WTC11 (cell line): Measurements from ENCODE around the gene CCHCR1. TPM values are rescaled to one million over a fixed set of nuclear protein-coding genes. Genes with fewer than 3 reads are reported as not detected.

Experiments used
- ATAC-seq: fragments of 200-7000 bp; cut with Tn5 transposase; 2 replicates; pipeline ENCODE4 v1.10.0; 2021; ENCODE audit warnings: mild to moderate bottlenecking, moderate library complexity
- CTCF ChIA-PET: fragments of 300-600 bp; sonication (Branson Sonifier 250); formaldehyde crosslinking; loops from one replicate; lab custom pipeline; 2021; ENCODE audit warnings: antibody characterized with exemption; lab: Charles Lee
- POLR2A ChIA-PET: fragments of 350-600 bp; sonication (Branson Sonifier 250); formaldehyde crosslinking; loops from one replicate; lab custom pipeline; 2021; ENCODE audit warnings: antibody characterized with exemption; lab: Charles Lee
- DNase-seq: peaks from one replicate; pipeline ENCODE4 v3.0.0; 2021; ENCODE audit warnings: low spot score
- H3K27ac Mint-ChIP-seq: 2 replicates; pipeline ENCODE4 v1.8.0; 2021; ENCODE audit warnings: mixed read lengths
- H3K27me3 Mint-ChIP-seq: 2 replicates; pipeline ENCODE4 v1.8.0; 2021; ENCODE audit warnings: low read depth, mild to moderate bottlenecking, moderate library complexity, mixed read lengths
- H3K36me3 Mint-ChIP-seq: 2 replicates; pipeline ENCODE4 v1.8.0; 2021; ENCODE audit warnings: mixed read lengths
- H3K4me1 Mint-ChIP-seq: 2 replicates; pipeline ENCODE4 v1.8.0; 2022; ENCODE audit warnings: mixed read lengths
- H3K4me3 Mint-ChIP-seq: 2 replicates; pipeline ENCODE4 v1.8.0; 2021; ENCODE audit warnings: mild to moderate bottlenecking, moderate library complexity, mixed read lengths
- H3K9me3 Mint-ChIP-seq: 2 replicates; pipeline ENCODE4 v1.8.0; 2021; ENCODE audit warnings: mixed read lengths
- AFF4 ChIP-seq: sonication (generic); formaldehyde crosslinking; IDR thresholded peaks from 2 replicates; pipeline ENCODE4 v1.8.1; 2023; ENCODE audit warnings: mild to moderate bottlenecking, missing genetic modification reagents, borderline replicate concordance
- CTCF ChIP-seq: fragments of 200-600 bp; IDR thresholded peaks from 2 replicates; pipeline ENCODE4 v1.8.0; 2022; ENCODE audit warnings: antibody characterized with exemption
- ETV6 ChIP-seq: sonication (generic); formaldehyde crosslinking; IDR thresholded peaks from 2 replicates; pipeline ENCODE4 v1.8.1; 2022; ENCODE audit warnings: mild to moderate bottlenecking, missing genetic modification reagents
- FOXJ3 ChIP-seq: sonication (generic); formaldehyde crosslinking; IDR thresholded peaks from 2 replicates; pipeline ENCODE4 v1.9.0; 2021; ENCODE audit warnings: missing genetic modification reagents, mild to moderate bottlenecking, borderline replicate concordance
- GABPB1 ChIP-seq: sonication (generic); formaldehyde crosslinking; IDR thresholded peaks from 2 replicates; pipeline ENCODE4 v1.8.1; 2023; ENCODE audit warnings: mild to moderate bottlenecking, missing genetic modification reagents
- IRF2 ChIP-seq: sonication (generic); formaldehyde crosslinking; IDR thresholded peaks from 2 replicates; pipeline ENCODE4 v1.8.0; 2022; ENCODE audit warnings: low read depth, missing genetic modification reagents, borderline replicate concordance
- JAZF1 ChIP-seq: fragments of 250-450 bp; sonication (Bioruptor Pico); IDR thresholded peaks from 2 replicates; pipeline ENCODE4 v1.9.0; 2021; ENCODE audit warnings: moderate library complexity, mild to moderate bottlenecking, inconsistent platforms
- JUN ChIP-seq: sonication (generic); formaldehyde crosslinking; IDR thresholded peaks from 2 replicates; pipeline ENCODE4 v1.8.0; 2023; ENCODE audit warnings: mild to moderate bottlenecking, missing genetic modification reagents
- MXD4 ChIP-seq: fragments of 250-450 bp; sonication (Bioruptor Pico); IDR thresholded peaks from 2 replicates; pipeline ENCODE4 v1.8.0; 2021; ENCODE audit warnings: mild to moderate bottlenecking, moderate library complexity, borderline replicate concordance
- MYBL2 ChIP-seq: sonication (generic); formaldehyde crosslinking; IDR thresholded peaks from 2 replicates; pipeline ENCODE4 v1.8.1; 2023; ENCODE audit warnings: mild to moderate bottlenecking, moderate library complexity, missing genetic modification reagents
- NR1H2 ChIP-seq: sonication (generic); formaldehyde crosslinking; IDR thresholded peaks from 2 replicates; pipeline ENCODE4 v1.9.0; 2021; ENCODE audit warnings: mild to moderate bottlenecking, moderate library complexity, missing genetic modification reagents
- PREB ChIP-seq: sonication (generic); formaldehyde crosslinking; IDR thresholded peaks from 2 replicates; pipeline ENCODE4 v1.8.1; 2022; ENCODE audit warnings: mild to moderate bottlenecking, missing genetic modification reagents, moderate library complexity, borderline replicate concordance
- SOX15 ChIP-seq: fragments of 250-450 bp; sonication (Bioruptor Pico); IDR thresholded peaks from 2 replicates; pipeline ENCODE4 v1.9.0; 2021; ENCODE audit warnings: mild to moderate bottlenecking
- STAT6 ChIP-seq: sonication (generic); formaldehyde crosslinking; conservative IDR thresholded peaks from 2 replicates; pipeline ENCODE4 v1.8.1; 2023; ENCODE audit warnings: mild to moderate bottlenecking, low read depth, missing genetic modification reagents, moderate library complexity
- TEAD4 ChIP-seq: sonication (generic); formaldehyde crosslinking; IDR thresholded peaks from 2 replicates; pipeline ENCODE4 v1.8.0; 2022; ENCODE audit warnings: mild to moderate bottlenecking, missing genetic modification reagents
- USF2 ChIP-seq: sonication (generic); formaldehyde crosslinking; IDR thresholded peaks from 2 replicates; pipeline ENCODE4 v1.8.1; 2023; ENCODE audit warnings: mild to moderate bottlenecking, missing genetic modification reagents, moderate library complexity
- ZNF121 ChIP-seq: sonication (generic); formaldehyde crosslinking; IDR thresholded peaks from 2 replicates; pipeline ENCODE4 v1.8.0; 2023; ENCODE audit warnings: missing genetic modification reagents
- ZNF671 ChIP-seq: fragments of 250-450 bp; sonication (Bioruptor Pico); IDR thresholded peaks from 2 replicates; pipeline ENCODE4 v1.8.0; 2021; ENCODE audit warnings: mild to moderate bottlenecking
- total RNA-seq: library from RNA; stranded (reverse); gene quantifications from 3 replicates; pipeline ENCODE4 v1.2.3, GENCODE V29; 2021

The CCHCR1 gene
- total RNA-seq, 1 experiment from 2014 or later, result 58.7 TPM

GRCh38 chr6:31128093-31128676 lies 29.4 kb downstream of the CCHCR1 start:
- Mint-ChIP-seq H3K36me3 (no peaks in the 10 kb centered on the region), H3K9me3 (peaks cover 4% of the 10 kb centered on the region; the same call in 1 of the 2 replicates), H3K4me3 (no peak overlapping the region), H3K27me3 (peaks cover 10% of the 10 kb centered on the region), H3K27ac (peak overlapping the region; percentile 2; the same call in 1 of the 2 replicates), H3K4me1 (peaks cover 42% of the 10 kb centered on the region)
- CTCF ChIA-PET, result interaction anchor here (1.2 to 6.8 kb wide), 11 partner anchors 9 to 239 kb away, joined by 4 to 90 read pairs (median 9); partner anchors contain the start of genes C6orf15 and PSORS1C1
- peak; percentile 88 for DNase-seq
- ATAC-seq, result peak; percentile 75
- TF ChIP-seq GABPB1 (CRISPR knock-in tag) (no peak), CTCF (peak; percentile 90)
- POLR2A ChIA-PET, result no interaction called here

- ATAC-seq, result 0 out of 2 replicates have a peak, but pooled peaks have one; percentile 12
- Mint-ChIP-seq H3K27me3 (peaks cover 10% of the 10 kb centered on the region), H3K36me3 (no peaks in the 10 kb centered on the region), H3K27ac (no peak overlapping the region), H3K9me3 (peaks cover 4% of the 10 kb centered on the region; the same call in 1 of the 2 replicates), H3K4me3 (no peak overlapping the region), H3K4me1 (peaks cover 38% of the 10 kb centered on the region)
- POLR2A ChIA-PET, result interaction anchor here (0.6 kb wide), 1 partner anchor 33 kb away, joined by 3 read pairs; no protein-coding TSS in a partner anchor
- TF ChIP-seq MYBL2 (CRISPR knock-in tag), result no peak
- TF ChIP-seq JAZF1 (CRISPR knock-in tag), result no peak
- no peak for TF ChIP-seq PREB
- TF ChIP-seq ETV6, result no peak
- TF ChIP-seq IRF2 (CRISPR knock-in tag), result no peak
- no peak for TF ChIP-seq JUN
- TF ChIP-seq, all 79 proteins: peak for 0
- CTCF ChIA-PET, result interaction anchor here (0.5 to 6.8 kb wide), 12 partner anchors 10 to 272 kb away, joined by 3 to 90 read pairs (median 5); partner anchors contain the start of genes C6orf15, PSORS1C1 and TCF19
- DNase-seq, result no peak
Measured at GRCh38 chr6:31126396-31127175, 31.0 kb downstream of the CCHCR1 start.

GRCh38 chr6:31125586-31126363 lies 31.8 kb downstream of the CCHCR1 start:
- Mint-ChIP-seq H3K9me3 (peaks cover 4% of the 10 kb centered on the region; the same call in 1 of the 2 replicates), H3K36me3 (no peaks in the 10 kb centered on the region), H3K27ac (no peak overlapping the region), H3K4me3 (no peak overlapping the region), H3K27me3 (peaks cover 10% of the 10 kb centered on the region), H3K4me1 (peaks cover 37% of the 10 kb centered on the region)
- ChIA-PET POLR2A (interaction anchor here (0.6 kb wide), 1 partner anchor 34 kb away, joined by 3 read pairs; no protein-coding TSS in a partner anchor), CTCF (interaction anchor here (1.1 to 6.8 kb wide), 7 partner anchors 11 to 46 kb away, joined by 4 to 90 read pairs (median 9); partner anchors contain the start of genes C6orf15, PSORS1C1, PSORS1C2 and TCF19)
- ATAC-seq (no peak), DNase-seq (no peak)
- no peak for TF ChIP-seq MXD4 (CRISPR knock-in tag)
- no peak for TF ChIP-seq ZNF121 (CRISPR knock-in tag)
- TF ChIP-seq NR1H2 (CRISPR knock-in tag), result no peak
- TF ChIP-seq FOXJ3 (CRISPR knock-in tag), result no peak
- no peak for TF ChIP-seq TEAD4
- TF ChIP-seq ZNF671, result no peak
- TF ChIP-seq USF2 (CRISPR knock-in tag), result no peak
- TF ChIP-seq SOX15 (CRISPR knock-in tag), result no peak
- TF ChIP-seq STAT6, result no peak
- no peak for TF ChIP-seq AFF4 (CRISPR knock-in tag)
